HL-60 (cell line): Measurements from ENCODE around the gene FOXP1.

Experiments used
- DNase-seq, 2 experiments: peaks; one replicate each; pipeline ENCODE4 v3.0.0-alpha.2; 2010 to 2020; ENCODE audit warnings: low read depth in 1 of 2, low spot score in 1 of 2
- H3K27ac ChIP-seq: fragments of 250-450 bp; sonication (Bioruptor Pico); replicated peaks from 2 replicates; pipeline ENCODE4 v1.5.1; 2020; ENCODE audit warnings: mild to moderate bottlenecking, moderate library complexity
- H3K27me3 ChIP-seq: fragments of 250-450 bp; sonication (Bioruptor Pico); 2 replicates; pipeline ENCODE4 v1.5.1; 2021; ENCODE audit warnings: mild to moderate bottlenecking, moderate library complexity; ENCODE audit not compliant: insufficient read depth, poor library complexity, severe bottlenecking
- H3K4me3 ChIP-seq: replicated peaks from 2 replicates; pipeline ENCODE4 v1.5.1; 2011; ENCODE audit warnings: mild to moderate bottlenecking, control low read depth, low read length; ENCODE audit not compliant: insufficient read depth
- CTCF ChIP-seq: IDR thresholded peaks from one replicate; pipeline ENCODE4 v1.5.1; 2011; ENCODE audit warnings: low read length, control low read depth, inconsistent platforms; ENCODE audit not compliant: insufficient read depth
- GABPA ChIP-seq: IDR thresholded peaks from 2 replicates; pipeline ENCODE4 v1.6.1; 2012; ENCODE audit warnings: low read depth
- POLR2AphosphoS5 ChIP-seq: IDR thresholded peaks from 2 replicates; pipeline ENCODE4 v1.6.1; 2012; ENCODE audit warnings: low read depth
- REST ChIP-seq: IDR thresholded peaks from 2 replicates; pipeline ENCODE4 v1.6.1; 2012; ENCODE audit warnings: low read depth; ENCODE audit not compliant: insufficient replicate concordance
- SPI1 ChIP-seq: IDR thresholded peaks from 2 replicates; pipeline ENCODE4 v1.6.1; 2012; ENCODE audit warnings: low read depth, mild to moderate bottlenecking, borderline replicate concordance

Gene FOXP1

GRCh38 chr3:71466483-71466882, 117.0 kb downstream of the FOXP1 start:
- Histone ChIP-seq H3K27ac (no peak overlapping the region), H3K4me3 (no peak overlapping the region), H3K27me3 (no peaks in the 10 kb centered on the region)
- no peak for TF ChIP-seq GABPA
- no peak for TF ChIP-seq SPI1
- TF ChIP-seq POLR2AphosphoS5: no peak
- TF ChIP-seq REST: no peak
- TF ChIP-seq CTCF: no peak
- DNase-seq: no peak

- H3K27ac ChIP-seq: no peak overlapping the region
- DNase-seq: no peak
Observed at GRCh38 chr3:71465371-71466036, 118.0 kb downstream of the FOXP1 start.

GRCh38 chr3:71464613-71465012, 118.9 kb downstream of the FOXP1 start:
- DNase-seq: peak; percentile 62 to 87
- Histone ChIP-seq H3K4me3 (no peak overlapping the region), H3K27me3 (no peaks in the 10 kb centered on the region), H3K27ac (peak overlapping the region; percentile 49)
- TF ChIP-seq POLR2AphosphoS5 (0 out of 2 replicates have a peak, but pooled peaks have one; percentile 22), SPI1 (peak; percentile 90), GABPA (no peak), REST (no peak), CTCF (no peak)

More at GRCh38 chr3:71465371-71466036, 118.0 kb downstream of the FOXP1 start:
- no peak for TF ChIP-seq CTCF
- no peak for TF ChIP-seq GABPA
- TF ChIP-seq SPI1: no peak
- TF ChIP-seq POLR2AphosphoS5: no peak
- no peaks in the 10 kb centered on the region for H3K27me3 ChIP-seq
- no peak overlapping the region for H3K4me3 ChIP-seq

- Histone ChIP-seq H3K4me3 (no peak overlapping the region), H3K27me3 (no peaks in the 10 kb centered on the region), H3K27ac (peak overlapping the region; percentile 49; the same call in 1 of the 2 replicates)
- peak in 1 of 2 experiments; percentile 38 for DNase-seq
- TF ChIP-seq SPI1 (peak; percentile 11; the same call in 1 of the 2 replicates), CTCF (no peak), POLR2AphosphoS5 (0 out of 2 replicates have a peak, but pooled peaks have one; percentile 16), REST (peak; percentile 67), GABPA (no peak)
Observed at GRCh38 chr3:71463617-71464016, 119.9 kb downstream of the FOXP1 start.
